HG03520 (cell line): ENCODE results near the gene RBBP8NL.

Experiments used
- ATAC-seq: cut with Tn5 transposase; IDR thresholded peaks from one replicate; pipeline ENCODE4 v1.9.1; 2021; ENCODE audit warnings: mild to moderate bottlenecking, moderate library complexity; ENCODE audit not compliant: unreplicated experiment

Gene RBBP8NL

GRCh38 chr20:62365814-62366369, 61.4 kb downstream of the RBBP8NL start:
- ATAC-seq = no peak

DNA sequence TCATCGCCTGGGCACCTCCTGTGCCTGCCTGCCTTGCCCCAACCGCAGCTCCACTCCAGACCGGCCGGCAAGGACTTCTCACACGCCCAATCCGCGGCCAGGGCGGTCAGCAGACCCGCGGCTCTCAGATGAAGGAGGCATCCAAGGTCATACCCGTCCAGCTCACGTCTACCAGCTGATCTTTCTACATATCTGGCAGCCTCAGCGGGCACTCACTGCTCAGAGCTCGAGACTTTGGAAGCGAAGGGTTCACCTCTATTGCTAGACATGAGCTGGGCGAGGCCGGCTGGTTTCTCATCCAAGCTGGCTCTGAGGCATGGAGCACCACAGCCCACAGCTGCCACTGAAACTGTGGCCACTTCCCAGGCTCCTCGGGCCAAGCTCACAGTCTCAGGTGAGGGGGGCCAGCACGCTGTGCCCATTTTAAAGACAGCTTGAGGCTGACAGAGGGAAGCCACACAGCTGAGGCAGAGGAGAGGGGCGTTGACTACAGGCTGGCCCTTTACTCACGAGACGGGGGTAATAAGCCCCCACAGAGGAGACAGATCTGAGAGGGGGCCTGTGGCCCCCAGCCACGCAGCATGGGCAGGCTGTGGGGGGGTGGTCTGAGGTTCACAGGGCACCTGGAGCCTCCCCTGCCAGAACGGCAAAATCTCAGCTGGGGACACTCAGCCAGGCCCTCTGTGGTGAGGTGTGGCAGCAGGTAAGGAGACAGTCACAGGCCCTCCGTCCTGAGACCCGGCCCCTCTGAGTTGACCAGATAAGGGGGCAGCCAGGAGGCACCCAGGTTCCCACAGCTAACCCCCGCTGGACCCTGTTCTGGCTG, 62.2 kb downstream of the RBBP8NL start:
- ATAC-seq = no peak

- no peak for ATAC-seq
Measured at GRCh38 chr20:62363920-62364851, 63.2 kb downstream of the RBBP8NL start.

DNA sequence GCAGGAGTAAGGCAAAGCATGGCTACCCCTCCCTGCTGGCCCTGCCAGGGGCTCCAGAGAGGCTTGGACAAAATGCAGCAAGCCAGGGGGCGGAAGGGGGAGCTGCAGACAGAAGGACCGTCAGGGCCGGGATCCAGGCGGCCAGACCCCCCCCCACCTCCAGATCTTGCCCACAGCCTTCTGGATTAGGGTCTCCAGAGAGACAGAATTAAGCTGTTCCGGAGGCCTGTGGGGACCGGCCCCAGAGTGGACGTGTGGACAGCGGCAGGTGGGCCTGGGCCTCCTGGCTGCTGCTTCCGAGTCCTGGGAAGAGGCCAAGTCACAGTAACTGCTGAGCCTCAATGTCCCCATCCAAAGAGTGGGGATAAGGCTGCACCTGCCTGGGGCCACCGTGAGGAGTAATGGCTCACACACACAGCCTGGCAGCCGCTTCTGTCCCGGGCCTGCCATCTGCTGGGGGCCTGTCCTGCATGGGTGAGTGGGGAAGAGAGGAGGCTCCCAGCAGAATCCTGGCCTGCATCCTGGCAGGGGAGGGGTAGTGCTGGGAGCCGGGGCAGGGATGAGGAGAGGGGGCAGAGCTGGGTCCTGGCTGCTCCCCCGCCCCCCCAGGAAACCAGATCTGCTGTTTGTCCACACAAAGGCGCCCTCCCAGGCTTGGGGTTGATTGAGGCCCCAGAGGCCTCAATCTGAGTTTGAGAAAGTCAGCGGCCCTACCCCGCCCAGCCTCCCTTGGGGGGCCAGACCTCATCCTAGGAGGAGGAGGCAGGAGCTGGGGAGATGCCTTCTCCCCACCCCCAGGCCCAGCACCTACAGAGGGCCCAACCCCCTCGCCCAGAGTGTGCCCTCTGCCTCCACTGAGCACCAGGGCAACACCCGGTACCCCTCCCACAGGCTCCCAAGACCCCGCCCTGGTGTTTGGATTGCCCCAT, 64.1 kb downstream of the RBBP8NL start:
- ATAC-seq = no peak

GRCh38 chr20:62362590-62362940, 64.8 kb downstream of the RBBP8NL start:
- ATAC-seq = no peak

DNA sequence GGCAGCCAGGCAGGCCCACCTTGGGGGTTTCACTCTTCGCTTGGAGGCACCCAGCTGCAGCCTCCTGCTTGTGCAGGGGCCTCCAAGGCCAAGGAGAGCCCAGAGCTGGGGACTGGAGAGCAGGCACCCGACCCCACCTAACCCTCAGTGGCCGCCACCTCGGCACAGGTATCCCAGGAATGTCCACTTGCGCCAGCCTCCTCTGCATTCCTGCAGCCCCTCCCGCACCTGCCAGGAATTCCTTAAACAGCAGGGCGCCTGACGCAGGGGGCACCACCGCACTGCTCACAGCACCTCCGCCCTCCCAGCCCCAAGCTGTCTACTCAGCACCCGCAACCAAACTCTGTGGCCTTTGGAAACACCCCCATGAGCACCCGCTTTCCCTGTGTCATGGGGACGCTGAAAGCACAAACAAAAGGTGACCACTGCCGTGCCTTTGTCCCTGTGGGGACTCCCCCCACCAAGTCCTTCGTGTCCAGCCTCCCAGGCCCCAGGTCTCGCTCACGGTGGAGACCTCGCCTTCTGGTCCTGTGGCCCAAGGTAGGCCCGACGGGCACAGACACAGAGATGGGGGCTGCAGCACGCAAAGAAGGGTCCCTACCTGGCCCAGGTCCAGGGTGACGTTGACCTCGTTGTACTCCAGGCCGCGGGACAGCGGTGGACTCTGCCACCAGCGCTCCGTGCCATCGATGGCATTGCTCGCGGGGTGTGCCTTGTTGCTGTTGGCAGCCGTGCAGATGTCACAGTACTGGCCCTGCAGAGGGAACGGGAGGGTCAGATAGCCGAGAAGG, 65.3 kb downstream of the RBBP8NL start:
- no peak for ATAC-seq

- ATAC-seq = no peak
Measured at GRCh38 chr20:62360854-62361798, 66.2 kb downstream of the RBBP8NL start.
